ENCODE measurements around the gene SCT.

DNA sequence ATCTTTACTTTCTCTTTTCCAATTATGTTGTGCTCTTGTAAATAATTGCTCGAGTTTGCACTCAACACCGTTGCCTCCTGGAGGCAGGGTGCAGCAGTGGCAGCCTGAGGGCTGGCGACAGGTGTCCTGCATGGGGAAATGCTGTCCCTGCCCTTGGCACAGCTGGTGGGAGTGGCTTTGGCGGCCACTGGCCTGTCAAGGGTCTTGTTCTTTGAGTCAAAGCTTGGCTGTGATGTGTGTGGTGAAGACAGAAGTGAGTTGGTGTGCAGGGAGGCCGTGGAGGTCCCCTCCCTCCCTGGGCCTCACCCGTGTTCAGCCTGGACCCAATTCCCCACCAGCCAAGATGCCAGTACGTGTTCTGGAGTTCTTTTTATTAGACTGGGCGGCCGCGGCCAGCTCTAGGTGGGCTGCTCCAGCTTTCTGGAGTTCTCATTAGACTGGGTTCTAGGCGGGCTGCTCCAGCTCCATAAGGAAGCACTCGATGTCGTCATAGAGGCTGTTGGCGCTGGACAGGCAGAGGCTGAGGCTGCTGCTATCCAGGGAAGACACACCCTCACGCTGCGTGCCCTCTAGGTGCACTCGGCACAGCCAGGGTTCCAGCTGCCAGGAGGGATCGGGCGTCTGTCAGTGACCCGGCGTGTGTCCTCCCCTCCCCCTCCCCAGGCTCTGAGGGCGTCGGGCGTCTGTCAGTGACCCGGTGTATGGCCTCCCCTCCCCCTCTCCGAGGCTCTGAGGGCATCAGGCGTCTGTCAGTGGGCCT is 14.6 kb downstream of the SCT start:
- TF ChIP-seq, protein P1, sequence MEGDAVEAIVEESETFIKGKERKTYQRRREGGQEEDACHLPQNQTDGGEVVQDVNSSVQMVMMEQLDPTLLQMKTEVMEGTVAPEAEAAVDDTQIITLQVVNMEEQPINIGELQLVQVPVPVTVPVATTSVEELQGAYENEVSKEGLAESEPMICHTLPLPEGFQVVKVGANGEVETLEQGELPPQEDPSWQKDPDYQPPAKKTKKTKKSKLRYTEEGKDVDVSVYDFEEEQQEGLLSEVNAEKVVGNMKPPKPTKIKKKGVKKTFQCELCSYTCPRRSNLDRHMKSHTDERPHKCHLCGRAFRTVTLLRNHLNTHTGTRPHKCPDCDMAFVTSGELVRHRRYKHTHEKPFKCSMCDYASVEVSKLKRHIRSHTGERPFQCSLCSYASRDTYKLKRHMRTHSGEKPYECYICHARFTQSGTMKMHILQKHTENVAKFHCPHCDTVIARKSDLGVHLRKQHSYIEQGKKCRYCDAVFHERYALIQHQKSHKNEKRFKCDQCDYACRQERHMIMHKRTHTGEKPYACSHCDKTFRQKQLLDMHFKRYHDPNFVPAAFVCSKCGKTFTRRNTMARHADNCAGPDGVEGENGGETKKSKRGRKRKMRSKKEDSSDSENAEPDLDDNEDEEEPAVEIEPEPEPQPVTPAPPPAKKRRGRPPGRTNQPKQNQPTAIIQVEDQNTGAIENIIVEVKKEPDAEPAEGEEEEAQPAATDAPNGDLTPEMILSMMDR (IDR thresholded peaks at IDR 0.05): no peak
- no peak for TF ChIP-seq EZH2 (IDR thresholded peaks at IDR 0.05; ENCODE audit: borderline replicate concordance, insufficient read depth, low read depth, low read length, poor library complexity, severe bottlenecking)

Measured in B cell (primary cell).